ENCODE results near the gene ACTA1.
"Not testable (repeated sequence)": the region's sequence is repeated elsewhere in the genome, so short reads cannot be mapped to it uniquely, and the experiment has no call there.

The ACTA1 gene

GRCh38 chr1:229438021-229438420, 4.1 kb upstream of the ACTA1 start:
- DNase-seq: no peak

GRCh38 chr1:229437443-229437842, 3.5 kb upstream of the ACTA1 start:
- no peak for DNase-seq

GRCh38 chr1:229436201-229436600, 2.3 kb upstream of the ACTA1 start:
- DNase-seq: no peak

- DNase-seq: no peak
These were observed 752 bp upstream of the ACTA1 start for GRCh38 chr1:229434641-229435051.

- no peak for DNase-seq
These were observed 410 bp downstream of the ACTA1 start for GRCh38 chr1:229433364-229434004.

GRCh38 chr1:229432905-229433304, 989 bp downstream of the ACTA1 start:
- no peak for DNase-seq

- DNase-seq: no peak
These were observed 1.8 kb downstream of the ACTA1 start for GRCh38 chr1:229432116-229432461.

GRCh38 chr1:229431284-229432115, 2.4 kb downstream of the ACTA1 start:
- DNase-seq: no peak

GRCh38 chr1:229430761-229431283, 3.1 kb downstream of the ACTA1 start:
- DNase-seq: peak; percentile 20

GRCh38 chr1:229428256-229428655, 5.6 kb downstream of the ACTA1 start:
- no peak for DNase-seq

GRCh38 chr1:229427572-229427971, 6.3 kb downstream of the ACTA1 start:
- DNase-seq: no peak

GRCh38 chr1:229425564-229426159, 8.2 kb downstream of the ACTA1 start:
- DNase-seq: no peak

- no peak for DNase-seq
These were observed 13.1 kb downstream of the ACTA1 start for GRCh38 chr1:229420765-229421164.

- no peak for DNase-seq
These were observed 13.7 kb downstream of the ACTA1 start for GRCh38 chr1:229420224-229420623.

- DNase-seq: not testable (repeated sequence)
These were observed 15.3 kb downstream of the ACTA1 start for GRCh38 chr1:229418586-229418985.

- not testable (repeated sequence) for DNase-seq
These were observed 21.1 kb downstream of the ACTA1 start for GRCh38 chr1:229412810-229413209.

- no peak for DNase-seq
These were observed 21.8 kb downstream of the ACTA1 start for GRCh38 chr1:229412056-229412455.

- DNase-seq: no peak
These were observed 22.3 kb downstream of the ACTA1 start for GRCh38 chr1:229411434-229412055.

- DNase-seq: no peak
These were observed 23.0 kb downstream of the ACTA1 start for GRCh38 chr1:229410692-229411433.

- no peak for DNase-seq
These were observed 23.6 kb downstream of the ACTA1 start for GRCh38 chr1:229410370-229410691.

- DNase-seq: no peak
These were observed 24.1 kb downstream of the ACTA1 start for GRCh38 chr1:229409616-229410369.

GRCh38 chr1:229408458-229409037, 25.3 kb downstream of the ACTA1 start:
- DNase-seq: no peak

All from activated effector memory CD4-positive, alpha-beta T cell treated with Interleukin-2 at 50 U/mL for 16 hours (primary cell).